ENCODE measurements around the gene BRPF1. TPM values are rescaled to one million over a fixed set of nuclear protein-coding genes. Genes with fewer than 3 reads are reported as not detected.

The BRPF1 gene
- total RNA-seq, 2 experiments from 2014 or later: 48.1 to 50.1 TPM

DNA sequence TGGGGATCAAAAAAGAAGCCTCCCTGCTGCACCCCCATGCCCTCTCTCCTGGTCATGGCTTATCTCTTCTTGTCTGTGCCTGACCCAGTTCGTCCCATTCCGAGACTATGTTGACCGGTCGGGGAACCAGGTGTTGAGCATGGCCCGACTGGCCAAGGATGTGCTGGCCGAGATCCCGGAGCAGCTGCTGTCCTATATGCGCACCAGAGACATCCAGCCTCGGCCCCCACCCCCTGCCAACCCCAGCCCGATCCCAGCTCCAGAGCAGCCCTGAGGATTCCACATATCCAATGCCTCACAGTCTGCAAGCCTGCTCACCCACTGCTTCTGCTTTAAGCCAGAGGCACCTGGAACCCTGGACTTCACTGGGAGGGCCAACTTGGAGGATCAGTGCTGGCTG is 2.1 kb upstream of the BRPF1 start:
- Mint-ChIP-seq H3K4me3 (no peak overlapping the region), H3K27ac (no peak overlapping the region), H3K4me1 (peaks cover 49% of the 10 kb centered on the region), H3K9me3 (ENCODE audit: low read depth) (no peaks in the 10 kb centered on the region), H3K36me3 (peaks cover 11% of the 10 kb centered on the region), H3K27me3 (no peaks in the 10 kb centered on the region)
- DNase-seq (no peak), ATAC-seq (no peak)
- CTCF ChIA-PET: interaction anchor here (2.1 kb wide), 1 partner anchor 226 kb away, joined by 6 read pairs; no protein-coding TSS in a partner anchor

DNA sequence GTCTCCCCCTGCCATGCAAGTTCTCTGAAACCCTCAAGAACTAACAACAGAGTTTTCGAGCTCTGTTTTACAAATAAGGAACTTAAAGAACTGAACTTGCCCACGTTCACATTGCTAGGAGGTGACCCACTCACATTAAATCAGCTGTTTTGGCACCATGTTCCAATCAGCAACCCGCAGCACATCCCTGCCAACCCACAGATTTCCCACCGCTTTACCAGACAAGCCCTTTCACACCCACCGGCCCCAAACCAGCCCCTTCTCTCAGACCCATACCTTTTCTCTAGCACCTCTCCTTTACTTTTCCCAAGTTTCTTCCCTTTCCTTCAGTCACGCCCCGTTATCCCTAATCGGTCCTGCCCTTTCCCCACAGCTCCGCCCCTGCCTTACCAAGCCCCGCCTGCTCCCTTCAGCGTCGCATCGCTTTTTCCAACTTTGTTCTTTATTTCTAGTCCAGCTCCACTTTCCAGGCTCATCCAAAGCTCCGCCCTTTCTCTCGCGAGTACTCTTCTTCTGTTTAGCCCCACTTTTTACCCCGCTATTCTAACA is 804 bp upstream of the BRPF1 start:
- Mint-ChIP-seq H3K36me3 (peaks cover 19% of the 10 kb centered on the region), H3K27me3 (no peaks in the 10 kb centered on the region), H3K27ac (peak overlapping the region; percentile 97), H3K4me3 (peak overlapping the region; percentile 84), H3K4me1 (peaks cover 59% of the 10 kb centered on the region), H3K9me3 (ENCODE audit: low read depth) (no peaks in the 10 kb centered on the region)
- DNase-seq (no peak), ATAC-seq (peak; percentile 60)
- CTCF ChIA-PET: interaction anchor here (1.0 to 2.1 kb wide), 8 partner anchors 14 to 590 kb away, joined by 3 to 6 read pairs (median 5); partner anchors contain the start of genes CRELD1, MTMR14, OGG1 and SEC13

DNA sequence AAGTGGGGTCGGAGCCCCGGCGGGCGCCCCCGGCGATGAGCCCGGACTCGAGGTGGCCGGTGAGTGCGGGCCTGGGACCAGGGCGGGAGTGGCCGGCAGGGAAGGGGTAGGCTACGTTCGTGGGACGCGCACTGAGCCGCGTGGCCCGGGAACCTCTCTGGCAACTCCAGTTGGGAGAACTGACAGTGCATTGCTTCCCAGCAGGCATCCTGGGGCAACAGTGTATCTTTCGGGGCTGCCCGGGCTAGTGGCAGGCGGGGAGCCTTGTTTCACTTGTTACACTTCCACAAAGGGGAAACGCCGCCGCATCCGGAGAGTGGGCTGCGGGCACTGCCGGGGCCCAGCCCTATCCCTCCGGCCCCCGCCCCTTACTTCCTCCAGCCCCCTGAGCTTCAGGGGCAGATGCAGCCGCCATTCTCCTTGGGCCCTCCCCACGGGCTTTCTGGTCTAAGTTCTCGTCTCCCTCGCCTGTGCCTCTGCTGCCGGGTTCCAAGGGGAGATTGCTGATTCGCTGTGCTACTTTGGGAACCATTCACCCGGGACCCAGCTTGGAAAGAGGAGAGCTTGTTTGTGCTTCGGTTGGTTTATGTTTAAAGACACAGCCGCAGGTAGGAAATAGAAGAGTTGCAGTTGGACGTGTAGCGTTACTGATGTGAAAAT is 675 bp downstream of the BRPF1 start:
- Mint-ChIP-seq H3K36me3 (peaks cover 27% of the 10 kb centered on the region), H3K4me1 (peaks cover 60% of the 10 kb centered on the region)

DNA sequence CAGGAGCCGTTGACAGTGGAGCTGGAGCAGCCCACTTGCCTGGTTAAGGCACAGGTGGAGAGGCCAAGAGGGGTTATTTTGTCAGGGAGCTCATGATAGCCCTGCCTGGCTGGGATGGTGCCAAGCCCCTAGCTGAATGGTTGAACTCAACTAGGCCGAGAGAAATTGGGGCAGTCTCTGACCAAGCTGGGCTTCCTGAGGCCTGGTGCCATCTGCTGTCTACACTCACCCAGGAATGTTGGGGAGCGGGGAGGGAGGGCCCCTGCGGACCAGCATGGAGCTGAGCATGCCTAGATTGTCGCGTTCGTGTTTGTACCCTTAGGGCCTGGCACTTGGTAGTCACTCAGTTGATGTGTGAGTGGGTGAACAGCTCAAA is 1.2 kb downstream of the BRPF1 start:
- Mint-ChIP-seq H3K36me3 (peaks cover 27% of the 10 kb centered on the region), H3K27ac (peak overlapping the region; percentile 84), H3K27me3 (no peaks in the 10 kb centered on the region), H3K9me3 (ENCODE audit: low read depth) (no peaks in the 10 kb centered on the region), H3K4me1 (peaks cover 57% of the 10 kb centered on the region), H3K4me3 (peak overlapping the region; percentile 80)
- ATAC-seq (no peak), DNase-seq (no peak)
- CTCF ChIA-PET: interaction anchor here (1.0 to 2.6 kb wide), 6 partner anchors 16 to 108 kb away, joined by 3 to 12 read pairs (median 6); partner anchors contain the start of genes ARPC4, OGG1, TADA3 and TTLL3

More for the DNA sequence above, 675 bp downstream of the BRPF1 start:
- H3K27ac Mint-ChIP-seq: peak overlapping the region; percentile 84
- H3K4me3 Mint-ChIP-seq: peak overlapping the region; percentile 80
- ATAC-seq (peak; percentile 2), DNase-seq (peak; percentile 86)
- CTCF ChIA-PET: interaction anchor here (1.0 to 2.6 kb wide), 5 partner anchors 16 to 77 kb away, joined by 4 to 12 read pairs (median 7); partner anchors contain the start of genes ARPC4, OGG1, TADA3 and TTLL3
- no peaks in the 10 kb centered on the region for H3K27me3 Mint-ChIP-seq
- no peaks in the 10 kb centered on the region for H3K9me3 Mint-ChIP-seq (ENCODE audit: low read depth)

DNA sequence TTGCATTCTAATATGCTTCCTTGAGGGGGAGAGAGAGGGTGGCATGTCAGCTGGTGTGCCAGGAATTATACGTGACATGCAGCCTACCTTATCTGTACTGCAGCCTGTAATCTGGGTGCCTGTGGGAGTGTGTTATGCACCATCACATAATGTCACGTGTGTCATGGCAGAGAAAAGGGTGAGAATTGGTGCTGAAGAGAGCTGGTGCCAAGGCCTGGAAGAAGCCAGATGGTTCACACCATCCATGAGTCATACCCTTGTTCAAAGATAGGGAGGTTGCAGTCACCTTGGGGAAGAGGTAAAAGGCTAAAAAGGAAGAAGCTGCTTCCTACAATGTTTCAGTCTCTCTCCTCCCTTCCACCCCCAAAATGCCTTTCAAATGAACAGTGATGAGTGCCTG is 5.3 kb downstream of the BRPF1 start:
- Mint-ChIP-seq H3K9me3 (ENCODE audit: low read depth) (no peaks in the 10 kb centered on the region), H3K27ac (peak overlapping the region; percentile 8)

DNA sequence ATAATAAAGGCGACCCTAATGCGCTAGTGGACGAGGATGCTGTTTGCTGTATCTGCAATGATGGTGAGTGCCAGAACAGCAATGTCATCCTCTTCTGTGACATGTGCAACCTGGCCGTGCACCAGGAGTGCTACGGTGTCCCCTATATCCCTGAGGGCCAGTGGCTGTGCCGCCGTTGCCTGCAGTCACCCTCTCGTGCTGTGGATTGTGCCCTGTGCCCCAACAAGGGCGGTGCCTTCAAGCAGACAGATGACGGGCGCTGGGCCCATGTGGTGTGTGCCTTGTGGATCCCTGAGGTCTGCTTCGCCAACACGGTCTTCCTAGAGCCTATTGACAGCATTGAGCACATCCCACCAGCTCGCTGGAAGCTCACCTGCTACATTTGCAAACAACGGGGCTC is 7.6 kb downstream of the BRPF1 start:
- CTCF ChIA-PET: interaction anchor here (3.9 kb wide), 1 partner anchor 12 kb away, joined by 16 read pairs; no protein-coding TSS in a partner anchor

More for the DNA sequence above, 5.3 kb downstream of the BRPF1 start:
- H3K4me3 Mint-ChIP-seq: no peak overlapping the region
- no peak for DNase-seq
- H3K36me3 Mint-ChIP-seq: peaks cover 48% of the 10 kb centered on the region
- no peaks in the 10 kb centered on the region for H3K27me3 Mint-ChIP-seq
- CTCF ChIA-PET: interaction anchor here (1.4 to 3.9 kb wide), 3 partner anchors 10 to 383 kb away, joined by 4 to 16 read pairs (median 7); partner anchors contain the start of genes ARPC4 and TADA3
- H3K4me1 Mint-ChIP-seq: peaks cover 49% of the 10 kb centered on the region
- ATAC-seq: no peak

DNA sequence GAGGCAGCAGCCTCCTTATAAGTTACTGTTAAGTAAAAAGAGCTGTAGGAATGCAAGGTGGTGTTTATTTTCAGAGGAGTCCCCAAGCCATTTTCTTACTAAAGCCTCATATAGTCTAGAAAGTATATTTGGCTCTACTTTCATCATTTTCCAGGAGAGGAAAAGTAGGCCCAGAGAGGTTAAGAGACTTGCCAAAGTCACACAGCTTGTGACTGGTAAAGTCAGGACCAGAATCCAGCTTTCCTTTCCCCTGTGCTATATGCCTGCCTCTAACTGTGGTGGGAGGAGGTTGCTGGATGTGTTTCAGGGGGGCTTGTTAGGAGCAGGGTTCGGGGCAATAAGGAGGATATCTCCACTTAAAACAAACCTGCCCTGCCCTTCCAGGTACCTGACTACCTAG is 11.0 kb downstream of the BRPF1 start:
- Mint-ChIP-seq H3K27ac (no peak overlapping the region), H3K4me1 (peaks cover 30% of the 10 kb centered on the region), H3K4me3 (no peak overlapping the region), H3K27me3 (no peaks in the 10 kb centered on the region), H3K9me3 (ENCODE audit: low read depth) (no peaks in the 10 kb centered on the region), H3K36me3 (peaks cover 54% of the 10 kb centered on the region)
- ATAC-seq (no peak), DNase-seq (no peak)
- CTCF ChIA-PET: no interaction called here

More for the DNA sequence above, 7.6 kb downstream of the BRPF1 start:
- DNase-seq (no peak), ATAC-seq (no peak)
- peaks cover 30% of the 10 kb centered on the region for H3K4me1 Mint-ChIP-seq
- peaks cover 48% of the 10 kb centered on the region for H3K36me3 Mint-ChIP-seq
- no peak overlapping the region for H3K27ac Mint-ChIP-seq
- no peak overlapping the region for H3K4me3 Mint-ChIP-seq
- H3K27me3 Mint-ChIP-seq: no peaks in the 10 kb centered on the region
- no peaks in the 10 kb centered on the region for H3K9me3 Mint-ChIP-seq (ENCODE audit: low read depth)

DNA sequence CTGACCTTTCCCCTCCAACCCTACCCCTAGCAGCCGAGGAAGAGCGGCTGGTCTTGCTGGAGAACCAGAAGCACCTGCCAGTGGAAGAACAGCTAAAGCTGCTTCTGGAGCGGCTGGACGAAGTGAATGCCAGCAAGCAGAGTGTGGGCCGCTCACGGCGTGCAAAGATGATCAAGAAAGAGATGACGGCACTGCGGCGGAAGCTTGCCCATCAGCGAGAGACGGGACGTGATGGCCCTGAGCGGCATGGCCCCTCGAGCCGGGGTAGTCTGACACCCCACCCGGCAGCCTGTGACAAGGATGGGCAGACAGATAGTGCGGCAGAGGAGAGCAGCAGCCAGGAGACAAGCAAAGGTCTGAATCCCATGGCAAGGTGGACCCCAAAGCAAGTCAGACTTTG is 12.0 kb downstream of the BRPF1 start:
- no peaks in the 10 kb centered on the region for H3K9me3 Mint-ChIP-seq (ENCODE audit: low read depth)
- H3K4me3 Mint-ChIP-seq: no peak overlapping the region
- DNase-seq (no peak), ATAC-seq (no peak)
- no peaks in the 10 kb centered on the region for H3K27me3 Mint-ChIP-seq
- H3K4me1 Mint-ChIP-seq: peaks cover 26% of the 10 kb centered on the region
- CTCF ChIA-PET: no interaction called here
- peaks cover 56% of the 10 kb centered on the region for H3K36me3 Mint-ChIP-seq
- no peak overlapping the region for H3K27ac Mint-ChIP-seq

DNA sequence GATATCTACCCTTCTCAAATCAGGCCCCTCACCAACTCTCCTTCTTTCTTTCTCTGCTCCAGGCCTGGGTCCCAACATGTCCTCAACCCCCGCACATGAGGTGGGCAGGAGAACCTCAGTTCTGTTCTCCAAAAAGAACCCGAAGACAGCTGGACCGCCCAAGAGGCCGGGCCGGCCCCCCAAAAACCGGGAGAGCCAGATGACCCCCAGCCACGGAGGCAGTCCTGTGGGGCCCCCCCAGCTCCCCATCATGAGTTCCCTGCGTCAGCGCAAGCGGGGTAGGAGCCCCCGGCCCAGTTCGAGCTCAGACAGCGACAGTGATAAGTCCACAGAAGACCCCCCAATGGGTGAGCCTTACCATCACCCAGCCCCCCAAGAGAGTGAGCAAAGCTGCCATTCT is 12.6 kb downstream of the BRPF1 start:
- DNase-seq: no peak
- no peak overlapping the region for H3K27ac Mint-ChIP-seq
- peaks cover 31% of the 10 kb centered on the region for H3K4me1 Mint-ChIP-seq
- no peaks in the 10 kb centered on the region for H3K9me3 Mint-ChIP-seq (ENCODE audit: low read depth)
- peaks cover 57% of the 10 kb centered on the region for H3K36me3 Mint-ChIP-seq
- no peaks in the 10 kb centered on the region for H3K27me3 Mint-ChIP-seq
- ATAC-seq: no peak
- H3K4me3 Mint-ChIP-seq: no peak overlapping the region
- CTCF ChIA-PET: interaction anchor here (0.5 to 1.2 kb wide), 2 partner anchors 13 to 244 kb away, joined by 3 read pairs; partner anchors contain the start of gene BRPF1

DNA sequence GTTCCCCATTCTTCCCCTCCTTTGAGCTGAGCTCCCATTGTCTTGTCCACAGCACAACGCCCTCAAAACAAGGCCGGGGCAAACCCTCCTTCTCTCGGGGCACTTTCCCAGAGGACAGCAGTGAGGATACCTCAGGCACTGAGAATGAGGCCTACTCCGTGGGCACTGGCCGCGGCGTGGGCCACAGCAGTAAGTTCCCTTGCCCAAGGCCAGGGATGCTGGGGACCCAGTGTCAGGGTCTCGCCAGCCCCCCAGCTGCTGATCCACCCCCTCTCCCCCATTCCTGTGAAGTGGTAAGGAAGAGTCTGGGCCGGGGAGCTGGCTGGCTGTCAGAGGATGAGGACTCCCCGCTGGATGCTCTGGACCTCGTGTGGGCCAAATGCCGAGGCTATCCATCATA is 14.0 kb downstream of the BRPF1 start:
- Mint-ChIP-seq H3K4me1 (peaks cover 38% of the 10 kb centered on the region), H3K9me3 (ENCODE audit: low read depth) (no peaks in the 10 kb centered on the region), H3K36me3 (peaks cover 50% of the 10 kb centered on the region), H3K27me3 (no peaks in the 10 kb centered on the region), H3K27ac (peak overlapping the region; percentile 54), H3K4me3 (no peak overlapping the region)
- CTCF ChIA-PET: interaction anchor here (0.8 to 1.2 kb wide), 2 partner anchors 14 to 47 kb away, joined by 3 read pairs; partner anchors contain the start of genes ARPC4, BRPF1 and TADA3
- ATAC-seq: no peak
- no peak for DNase-seq

DNA sequence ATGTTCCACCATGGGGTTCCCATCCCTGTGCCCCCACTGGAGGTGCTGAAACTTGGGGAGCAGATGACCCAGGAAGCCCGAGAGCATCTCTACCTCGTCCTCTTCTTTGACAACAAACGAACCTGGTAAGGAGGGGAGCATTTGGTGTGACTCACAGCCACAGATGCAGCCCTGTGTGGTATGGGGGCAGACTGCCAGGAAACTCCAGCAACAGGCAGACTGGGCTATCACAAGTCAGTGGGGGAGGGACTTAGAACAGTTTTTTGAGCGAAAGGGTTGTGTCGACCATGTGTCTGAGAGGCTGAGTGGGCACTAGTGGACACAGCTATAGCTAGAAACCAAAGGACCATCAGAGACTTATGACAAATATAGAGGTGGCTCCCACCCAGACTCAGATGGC is 14.8 kb downstream of the BRPF1 start:
- H3K4me1 Mint-ChIP-seq: peaks cover 45% of the 10 kb centered on the region
- peak overlapping the region; percentile 54 for H3K27ac Mint-ChIP-seq
- ATAC-seq: no peak
- CTCF ChIA-PET: no interaction called here
- no peaks in the 10 kb centered on the region for H3K27me3 Mint-ChIP-seq
- DNase-seq: peak; percentile 65
- H3K36me3 Mint-ChIP-seq: peaks cover 51% of the 10 kb centered on the region
- H3K4me3 Mint-ChIP-seq: no peak overlapping the region
- H3K9me3 Mint-ChIP-seq (ENCODE audit: low read depth): no peaks in the 10 kb centered on the region

DNA sequence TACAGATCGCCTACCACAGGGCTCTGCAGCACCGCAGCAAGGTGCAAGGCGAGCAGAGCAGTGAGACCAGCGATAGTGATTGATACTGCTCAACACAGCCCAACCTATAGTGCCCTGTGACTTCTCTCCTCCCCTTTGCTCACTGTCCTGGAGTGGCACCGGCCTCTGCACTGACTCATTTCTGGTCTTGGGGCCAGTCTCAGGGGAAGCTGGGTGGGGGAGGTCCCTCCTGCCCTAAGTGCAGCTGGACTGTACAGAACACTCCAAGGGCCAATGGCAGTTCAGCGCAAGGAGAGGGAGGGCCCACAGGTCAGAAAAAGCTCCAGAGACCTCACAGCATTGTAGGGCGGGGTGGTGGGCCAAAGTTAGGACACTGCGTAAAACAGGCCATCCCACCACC is 15.7 kb downstream of the BRPF1 start:
- Mint-ChIP-seq H3K9me3 (ENCODE audit: low read depth) (no peaks in the 10 kb centered on the region), H3K27ac (no peak overlapping the region), H3K27me3 (no peaks in the 10 kb centered on the region), H3K36me3 (peaks cover 57% of the 10 kb centered on the region), H3K4me1 (peaks cover 54% of the 10 kb centered on the region), H3K4me3 (no peak overlapping the region)
- no peak for DNase-seq
- CTCF ChIA-PET: no interaction called here
- ATAC-seq: no peak

DNA sequence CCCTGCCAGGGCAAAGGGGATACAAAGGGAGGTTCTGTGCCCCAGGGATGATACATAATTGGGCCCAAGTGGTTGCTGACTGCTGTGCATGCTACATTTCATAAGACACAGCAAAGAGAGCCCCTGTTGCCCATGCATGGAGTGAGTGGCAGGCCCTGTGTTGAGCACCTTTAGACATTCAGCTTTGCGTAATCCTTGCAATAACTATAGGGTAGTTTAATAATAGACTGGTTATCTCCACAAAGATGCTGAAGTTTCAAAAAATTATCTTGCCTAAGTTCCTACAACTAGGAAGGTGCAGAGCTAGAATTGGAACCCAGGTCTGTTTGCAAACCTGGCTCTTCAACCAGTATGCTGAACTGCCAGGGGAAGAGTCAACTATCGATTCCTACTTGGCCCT is 16.5 kb downstream of the BRPF1 start:
- DNase-seq: no peak
- no peak overlapping the region for H3K27ac Mint-ChIP-seq
- no peak overlapping the region for H3K4me3 Mint-ChIP-seq
- H3K27me3 Mint-ChIP-seq: no peaks in the 10 kb centered on the region
- CTCF ChIA-PET: interaction anchor here (1.3 to 2.1 kb wide), 2 partner anchors 16 to 33 kb away, joined by 4 to 7 read pairs; no protein-coding TSS in a partner anchor
- peaks cover 54% of the 10 kb centered on the region for H3K4me1 Mint-ChIP-seq
- peaks cover 57% of the 10 kb centered on the region for H3K36me3 Mint-ChIP-seq
- ATAC-seq: no peak
- H3K9me3 Mint-ChIP-seq (ENCODE audit: low read depth): no peaks in the 10 kb centered on the region
